GM23248 (cell line): ENCODE measurements around the gene P4HA1. TPM values are rescaled to one million over a fixed set of nuclear protein-coding genes. Genes with fewer than 3 reads are reported as not detected.
A peak's percentile ranks its signal among the peaks of the same experiment; 100 is the strongest.

Experiments used
- DNase-seq: peaks from one replicate; pipeline ENCODE4 v3.0.0-alpha.2; 2015
- H2AFZ ChIP-seq: fragments of 200-600 bp; sonication (generic); 2 replicates; pipeline ENCODE4 v1.6.1; 2016; ENCODE audit warnings: antibody characterized with exemption
- H3F3A ChIP-seq: fragments of 200-600 bp; sonication (generic); 2 replicates; pipeline ENCODE4 v1.6.1; 2016; ENCODE audit warnings: mild to moderate bottlenecking, antibody characterized with exemption, mixed run types; ENCODE audit not compliant: insufficient read depth
- H3K27ac ChIP-seq: fragments of 200-600 bp; sonication (generic); 2 replicates; pipeline ENCODE4 v1.5.1; 2016; ENCODE audit warnings: mild to moderate bottlenecking
- H3K27me3 ChIP-seq: fragments of 200-600 bp; sonication (generic); replicated peaks from 2 replicates; pipeline ENCODE4 v1.6.1; 2016; ENCODE audit warnings: mild to moderate bottlenecking; ENCODE audit not compliant: insufficient read depth
- H3K36me3 ChIP-seq: fragments of 200-600 bp; sonication (generic); 2 replicates; pipeline ENCODE4 v1.6.1; 2016; ENCODE audit warnings: low read depth, mild to moderate bottlenecking
- H3K4me1 ChIP-seq: fragments of 200-600 bp; sonication (generic); 2 replicates; pipeline ENCODE4 v1.6.1; 2016; ENCODE audit warnings: mild to moderate bottlenecking; ENCODE audit not compliant: insufficient read depth
- H3K4me2 ChIP-seq: fragments of 200-600 bp; sonication (generic); one replicate; pipeline ENCODE4 v1.6.1; 2016; ENCODE audit warnings: mild to moderate bottlenecking; ENCODE audit not compliant: unreplicated experiment
- H3K4me3 ChIP-seq: fragments of 200-600 bp; sonication (generic); 2 replicates; pipeline ENCODE4 v1.5.1; 2016; ENCODE audit warnings: mild to moderate bottlenecking
- H3K79me2 ChIP-seq: fragments of 200-600 bp; sonication (generic); 2 replicates; pipeline ENCODE4 v1.6.1; 2016; ENCODE audit warnings: mild to moderate bottlenecking; ENCODE audit not compliant: insufficient read depth
- H3K9ac ChIP-seq: fragments of 200-600 bp; sonication (generic); 2 replicates; pipeline ENCODE4 v1.6.1; 2016; ENCODE audit warnings: mild to moderate bottlenecking
- H3K9me2 ChIP-seq: fragments of 200-600 bp; sonication (generic); 2 replicates; pipeline ENCODE4 v1.6.1; 2016; ENCODE audit warnings: mixed run types, mild to moderate bottlenecking, moderate library complexity; ENCODE audit not compliant: insufficient read depth
- H3K9me3 ChIP-seq: fragments of 200-600 bp; sonication (generic); one replicate; pipeline ENCODE4 v1.6.1; 2017; ENCODE audit warnings: low read depth
- H4K20me1 ChIP-seq: fragments of 200-600 bp; sonication (generic); 2 replicates; pipeline ENCODE4 v1.6.0; 2016; ENCODE audit not compliant: insufficient read depth
- EZH2 ChIP-seq: fragments of 200-600 bp; sonication (generic); IDR thresholded peaks from 2 replicates; pipeline ENCODE4 v1.6.1; 2018; ENCODE audit warnings: antibody characterized with exemption, mild to moderate bottlenecking; ENCODE audit not compliant: insufficient read depth, poor library complexity, severe bottlenecking
- EZH2phosphoT487 ChIP-seq: fragments of 200-600 bp; sonication (generic); IDR thresholded peaks from 2 replicates; pipeline ENCODE4 v1.6.1; 2018; ENCODE audit warnings: antibody characterized with exemption, moderate library complexity, mild to moderate bottlenecking, low read depth; ENCODE audit not compliant: insufficient read depth
- WGBS, 2 experiments: methylation state at CpG; one replicate each; pipeline ENCODE4 v1.1.6; 2015 to 2017; ENCODE audit warnings: low lambda C conversion rate in 2 of 2, low coverage in 1 of 2; ENCODE audit errors: missing lambda C conversion rate in 2 of 2; 5-methylcytosine and 5-hydroxymethylcytosine counted together
- in situ Hi-C: fragments of 300-500 bp; cut with MboI; formaldehyde crosslinking; loops from 2 replicates; pipeline ENCODE4 v1.15.0; 2020
- polyA plus RNA-seq: library from polyadenylated mRNA; unstranded; fragments of >200 nt; fragmentation: Nextera tagmentation; extraction: Ambion mirVana; gene quantifications from 2 replicates; pipeline ENCODE4 v1.2.1, GENCODE V29; 2016
- total RNA-seq: library from RNA; depleted of rRNA; stranded (reverse); fragments of >200 nt; shearing (Covaris generic); gene quantifications from 2 replicates; pipeline ENCODE4 v1.2.3, GENCODE V29; 2014

P4HA1 gene
- total and polyA plus RNA-seq, 2 experiments from 2014 or later: 363 to 387 TPM

DNA sequence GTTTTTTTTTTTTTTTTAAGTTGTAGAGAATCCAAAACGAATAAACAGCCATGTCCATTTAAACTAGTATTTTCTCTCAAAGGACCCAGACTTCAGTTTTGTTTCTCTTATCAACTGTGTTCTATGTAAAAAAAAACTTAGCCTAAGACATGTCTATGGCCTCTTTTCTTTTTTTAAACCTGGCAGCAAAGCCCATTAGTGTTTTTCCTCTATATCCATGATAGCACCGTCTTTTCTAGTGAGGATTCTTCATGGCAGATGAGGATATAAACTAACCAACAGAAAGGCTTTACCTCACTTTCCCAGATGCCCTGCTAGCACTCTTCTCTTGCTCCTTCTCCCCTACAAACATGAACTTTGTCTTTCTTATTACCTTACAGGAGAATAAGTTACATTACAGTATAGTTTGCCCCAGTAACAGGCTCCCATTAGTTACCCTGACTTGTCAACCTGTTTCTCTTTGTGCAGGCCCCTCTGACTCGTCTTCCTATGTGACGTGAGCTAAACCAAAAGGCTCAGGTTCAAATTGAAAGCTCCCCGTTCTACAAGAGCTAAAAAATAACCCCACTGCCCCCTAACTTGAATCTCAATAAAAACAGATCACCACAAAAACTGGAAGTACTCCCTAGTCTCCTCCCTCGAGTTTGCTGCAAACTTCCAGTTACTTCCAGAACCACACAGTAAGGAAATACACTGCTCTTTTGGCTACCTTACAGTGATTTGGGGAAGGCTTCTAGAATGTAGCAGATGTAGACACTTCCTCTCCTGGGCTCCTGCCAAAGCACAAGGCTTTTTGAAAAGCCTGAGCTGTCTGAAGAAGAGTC is 20.1 kb downstream of the P4HA1 start:
- peaks cover 29% of the 10 kb centered on the region for H3F3A ChIP-seq
- peaks cover 38% of the 10 kb centered on the region for H3K36me3 ChIP-seq
- no peaks in the 10 kb centered on the region for H3K27me3 ChIP-seq
- H3K4me1 ChIP-seq: peaks cover 15% of the 10 kb centered on the region
- H3K9me3 ChIP-seq: no peaks in the 10 kb centered on the region
- 39 to 41% methylated on average over 6 of the region's 6 CpGs for WGBS, 2 experiments
- peak overlapping the region; percentile 36 for H3K4me3 ChIP-seq
- peak overlapping the region; percentile 80 for H3K4me2 ChIP-seq
- peak overlapping the region; percentile 45 for H3K9ac ChIP-seq
- no peaks in the 10 kb centered on the region for H3K9me2 ChIP-seq
- TF ChIP-seq EZH2phosphoT487: no peak
- TF ChIP-seq EZH2: no peak
- peak; percentile 86 for DNase-seq
- H4K20me1 ChIP-seq: peaks cover 18% of the 10 kb centered on the region; the same call in 1 of the 2 replicates
- H3K27ac ChIP-seq: peak overlapping the region; percentile 52
- peaks cover 100% of the 10 kb centered on the region for H3K79me2 ChIP-seq
- H2AFZ ChIP-seq: peak overlapping the region; percentile 3; the same call in 1 of the 2 replicates
- in situ Hi-C loops: no loop called here

DNA sequence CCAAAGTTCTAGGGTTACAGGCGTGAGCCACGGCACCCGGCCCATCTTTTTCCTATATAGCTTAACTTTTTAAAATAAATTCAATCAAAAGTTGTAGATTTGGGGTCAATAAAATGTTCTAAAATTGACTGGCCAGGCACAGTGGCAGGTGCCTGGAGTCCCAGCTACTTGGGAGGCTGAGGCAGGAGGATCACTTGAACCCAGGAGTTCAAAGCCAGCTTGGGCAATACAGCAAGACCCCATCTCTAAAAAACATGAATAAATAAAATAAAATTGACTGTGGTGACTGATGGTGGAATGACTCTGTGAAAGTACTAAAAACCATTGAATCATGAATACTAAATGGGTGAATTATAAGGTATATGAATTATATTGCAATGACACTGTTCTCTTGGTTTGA is 20.8 kb downstream of the P4HA1 start:
- TF ChIP-seq EZH2phosphoT487 (no peak), EZH2 (no peak)
- no peak overlapping the region for H3K4me2 ChIP-seq
- peaks cover 29% of the 10 kb centered on the region for H3F3A ChIP-seq
- H2AFZ ChIP-seq: no peak overlapping the region
- peaks cover 100% of the 10 kb centered on the region for H3K79me2 ChIP-seq
- peaks cover 46% of the 10 kb centered on the region for H3K36me3 ChIP-seq
- 100% methylated on average over 3 of the region's 3 CpGs for WGBS, 2 experiments
- no peaks in the 10 kb centered on the region for H3K27me3 ChIP-seq
- no peak overlapping the region for H3K27ac ChIP-seq
- no peaks in the 10 kb centered on the region for H3K9me2 ChIP-seq
- no peaks in the 10 kb centered on the region for H3K9me3 ChIP-seq
- peaks cover 15% of the 10 kb centered on the region for H3K4me1 ChIP-seq
- in situ Hi-C loops: no loop called here
- H3K4me3 ChIP-seq: no peak overlapping the region
- no peak for DNase-seq
- peaks cover 16% of the 10 kb centered on the region; the same call in 1 of the 2 replicates for H4K20me1 ChIP-seq
- no peak overlapping the region for H3K9ac ChIP-seq

DNA sequence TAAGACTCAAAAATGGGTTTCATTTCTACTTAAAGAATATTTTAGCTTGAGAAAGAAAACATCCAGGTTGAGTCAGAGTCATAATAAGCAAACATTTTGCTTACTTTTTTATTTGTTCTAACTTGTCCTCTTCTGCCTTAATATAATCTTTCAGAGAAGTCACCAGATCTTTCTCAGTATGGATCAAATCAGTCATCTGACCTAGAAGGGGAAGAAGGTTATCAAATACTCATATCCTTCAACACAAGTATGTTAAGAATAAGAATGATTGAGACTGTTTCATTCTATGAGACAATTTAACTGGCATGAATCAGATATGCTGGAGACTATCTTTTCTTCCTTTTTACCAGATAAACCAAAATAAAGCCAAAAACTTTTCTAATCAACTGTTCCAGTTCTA is 23.0 kb downstream of the P4HA1 start:
- in situ Hi-C loops: no loop called here
- Histone ChIP-seq H3F3A (peaks cover 31% of the 10 kb centered on the region), H3K36me3 (peaks cover 54% of the 10 kb centered on the region), H3K9me2 (no peaks in the 10 kb centered on the region), H2AFZ (no peak overlapping the region), H3K27me3 (no peaks in the 10 kb centered on the region), H3K79me2 (peaks cover 98% of the 10 kb centered on the region), H3K4me1 (peaks cover 15% of the 10 kb centered on the region), H4K20me1 (peaks cover 11% of the 10 kb centered on the region; the same call in 1 of the 2 replicates), H3K4me3 (no peak overlapping the region), H3K4me2 (no peak overlapping the region), H3K9me3 (no peaks in the 10 kb centered on the region), H3K9ac (no peak overlapping the region), H3K27ac (no peak overlapping the region)
- no peak for DNase-seq
- TF ChIP-seq EZH2: no peak
- no peak for TF ChIP-seq EZH2phosphoT487

DNA sequence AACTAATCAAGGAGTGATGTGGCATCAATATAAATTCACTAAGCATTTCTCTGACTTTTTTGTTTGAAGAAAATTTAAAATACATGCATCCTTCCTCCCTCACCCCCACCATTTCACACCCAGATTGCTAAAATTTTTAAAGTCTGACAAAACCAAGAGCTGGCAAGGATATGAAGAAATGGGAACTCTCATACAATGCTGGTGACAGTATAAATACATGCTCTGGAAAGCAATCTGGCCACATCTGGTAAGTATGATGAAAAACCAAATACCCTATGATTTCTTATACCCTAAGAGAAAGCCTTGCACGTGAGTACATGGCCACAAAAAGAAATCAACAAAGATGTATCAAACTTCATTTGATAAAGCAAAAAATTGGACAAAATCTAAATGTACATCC is 31.2 kb downstream of the P4HA1 start:
- no peaks in the 10 kb centered on the region for H3K9me3 ChIP-seq
- no peak overlapping the region for H2AFZ ChIP-seq
- H3K36me3 ChIP-seq: peaks cover 61% of the 10 kb centered on the region
- peak overlapping the region; percentile 23 for H3K27ac ChIP-seq
- H3K27me3 ChIP-seq: no peaks in the 10 kb centered on the region
- H3K4me2 ChIP-seq: peak overlapping the region; percentile 24
- 63 to 68% methylated on average over 1 of the region's 1 CpG for WGBS, 2 experiments
- H3K4me1 ChIP-seq: peaks cover 23% of the 10 kb centered on the region
- peak; percentile 53 for DNase-seq
- H3K4me3 ChIP-seq: no peak overlapping the region
- no peaks in the 10 kb centered on the region; the same call in 1 of the 2 replicates for H4K20me1 ChIP-seq
- no peaks in the 10 kb centered on the region for H3K9me2 ChIP-seq
- no peak for TF ChIP-seq EZH2phosphoT487
- H3K79me2 ChIP-seq: peaks cover 91% of the 10 kb centered on the region
- H3F3A ChIP-seq: peaks cover 70% of the 10 kb centered on the region
- H3K9ac ChIP-seq: no peak overlapping the region
- in situ Hi-C loops: no loop called here
